GM21526 (cell line): ENCODE measurements around the gene SMCO2.

ENCODE experiments used
- ATAC-seq: cut with Tn5 transposase; IDR thresholded peaks from one replicate; pipeline ENCODE4 v1.9.1; 2021; ENCODE audit warnings: moderate library complexity; ENCODE audit not compliant: unreplicated experiment, low FRiP score

Gene SMCO2

DNA sequence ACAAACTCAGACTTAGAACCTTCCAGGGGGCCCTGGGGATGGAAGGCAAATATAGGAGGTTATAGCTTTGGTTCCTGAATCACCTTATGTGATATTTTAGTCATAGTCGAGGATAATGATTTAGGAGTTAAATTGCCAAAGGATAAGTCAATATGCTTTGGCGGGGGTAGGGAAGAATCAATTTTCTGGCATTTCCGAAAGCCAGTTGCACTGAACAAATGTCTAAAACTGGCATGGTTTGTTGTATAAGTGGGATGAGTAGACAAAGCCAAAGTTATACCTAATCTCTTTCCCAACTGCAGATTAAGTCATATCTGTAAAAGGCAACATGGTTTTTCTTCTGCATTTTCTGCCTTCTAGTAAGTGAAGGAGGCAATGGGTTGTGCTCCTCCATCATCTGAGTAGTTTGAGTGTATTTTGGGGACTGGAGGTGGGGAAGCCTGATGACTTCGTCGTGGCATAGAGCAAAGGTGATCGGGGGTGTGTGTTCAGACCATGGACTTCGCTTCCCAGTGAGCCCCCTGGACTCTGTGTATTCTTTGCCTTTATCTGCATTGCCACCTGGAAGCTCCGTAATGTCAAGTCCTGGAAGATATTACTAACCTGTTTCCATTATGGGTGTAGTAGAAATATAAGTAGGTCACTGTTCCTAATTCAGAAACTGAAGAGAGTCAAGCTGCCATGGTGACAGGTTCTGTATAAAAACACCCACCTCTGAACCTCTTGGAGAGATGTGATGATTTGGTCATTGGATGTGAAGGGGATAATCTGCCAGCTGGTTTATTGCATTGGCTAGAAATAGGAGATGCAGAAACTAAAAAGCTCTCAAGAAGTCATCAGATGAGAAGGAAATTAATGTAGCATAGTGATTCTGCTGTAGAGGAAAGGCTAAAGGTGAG is 102.0 kb downstream of the SMCO2 start:
- ATAC-seq: no peak

DNA sequence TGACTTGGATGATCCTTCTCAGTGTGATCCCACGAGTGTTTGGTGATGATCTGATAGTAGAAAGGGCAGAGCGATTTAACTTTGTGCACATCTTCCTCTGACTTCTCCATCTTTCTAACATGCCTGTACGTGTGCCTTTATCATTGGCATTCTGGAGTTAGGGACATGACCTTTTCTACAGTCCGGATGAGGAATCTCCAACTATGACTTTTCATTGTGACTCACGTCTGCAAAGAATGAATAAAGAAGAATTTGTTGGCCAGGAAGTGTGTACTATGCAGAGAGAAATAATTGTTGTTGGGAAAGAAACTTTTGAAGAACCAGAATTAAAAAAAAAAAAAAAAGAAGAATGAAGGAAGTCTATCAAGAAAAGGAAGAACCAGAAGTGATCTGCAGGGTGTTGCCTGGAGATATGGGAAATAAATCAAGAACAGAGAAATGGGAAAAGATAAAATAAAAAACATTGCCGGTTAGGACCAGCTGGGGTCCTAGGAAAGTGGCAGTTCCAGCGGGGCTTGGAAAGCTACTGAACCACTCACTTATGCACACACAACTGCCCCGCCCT is 102.8 kb downstream of the SMCO2 start:
- ATAC-seq: no peak

DNA sequence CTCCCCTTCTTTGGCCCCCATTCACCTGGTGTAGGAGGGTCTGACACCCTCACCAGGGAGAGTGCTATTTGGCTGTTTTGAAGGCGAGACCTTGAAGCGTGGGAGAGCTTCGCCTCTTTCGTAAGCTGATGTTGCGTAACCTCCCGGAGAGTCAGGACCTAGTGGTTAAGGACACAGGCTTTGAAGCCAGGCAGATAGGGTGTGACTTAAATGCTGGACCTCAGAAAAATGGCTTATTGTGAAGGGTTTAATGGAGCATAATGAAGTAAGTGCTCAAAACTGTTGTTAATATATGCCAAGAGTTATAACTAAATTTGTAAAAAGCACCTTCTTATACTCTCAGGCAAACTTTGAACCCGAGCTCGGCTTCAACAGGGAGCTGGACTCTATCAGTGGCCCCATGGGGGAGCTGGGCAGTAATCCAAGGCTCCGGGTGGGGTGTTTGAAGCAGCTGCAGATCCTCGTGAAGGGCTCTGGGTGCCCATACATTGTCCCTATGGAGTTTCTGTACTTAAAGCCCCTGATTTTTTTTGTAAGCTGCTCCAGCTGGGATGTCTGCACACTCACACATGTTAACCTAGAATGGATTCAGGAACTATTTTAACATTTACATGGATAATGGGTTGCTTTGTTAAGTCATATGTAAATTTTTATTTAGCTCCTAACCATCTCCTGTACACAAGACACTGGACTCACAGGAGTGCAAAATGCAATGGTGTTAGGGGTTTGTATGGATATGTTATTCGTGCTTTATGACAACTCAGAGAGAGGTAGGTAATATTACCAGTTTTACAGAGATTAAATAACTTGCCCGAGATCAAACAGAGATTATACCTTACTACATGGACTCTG is 103.5 kb downstream of the SMCO2 start:
- no peak for ATAC-seq

DNA sequence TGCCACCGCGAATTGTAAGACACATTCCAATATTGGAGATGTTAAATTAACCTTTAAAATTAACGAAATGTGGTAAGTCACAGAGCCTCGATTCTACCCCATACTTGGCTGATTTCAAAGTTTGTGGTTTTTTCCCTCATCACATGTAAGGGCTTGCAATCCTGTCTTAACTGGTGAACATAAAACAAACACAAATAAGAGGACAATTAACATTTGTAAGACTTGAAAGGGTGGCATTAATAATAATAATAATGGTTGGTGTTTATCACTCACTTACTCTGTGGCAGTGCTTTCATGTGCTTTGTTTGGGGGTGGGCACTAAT is 104.1 kb downstream of the SMCO2 start:
- ATAC-seq: no peak

DNA sequence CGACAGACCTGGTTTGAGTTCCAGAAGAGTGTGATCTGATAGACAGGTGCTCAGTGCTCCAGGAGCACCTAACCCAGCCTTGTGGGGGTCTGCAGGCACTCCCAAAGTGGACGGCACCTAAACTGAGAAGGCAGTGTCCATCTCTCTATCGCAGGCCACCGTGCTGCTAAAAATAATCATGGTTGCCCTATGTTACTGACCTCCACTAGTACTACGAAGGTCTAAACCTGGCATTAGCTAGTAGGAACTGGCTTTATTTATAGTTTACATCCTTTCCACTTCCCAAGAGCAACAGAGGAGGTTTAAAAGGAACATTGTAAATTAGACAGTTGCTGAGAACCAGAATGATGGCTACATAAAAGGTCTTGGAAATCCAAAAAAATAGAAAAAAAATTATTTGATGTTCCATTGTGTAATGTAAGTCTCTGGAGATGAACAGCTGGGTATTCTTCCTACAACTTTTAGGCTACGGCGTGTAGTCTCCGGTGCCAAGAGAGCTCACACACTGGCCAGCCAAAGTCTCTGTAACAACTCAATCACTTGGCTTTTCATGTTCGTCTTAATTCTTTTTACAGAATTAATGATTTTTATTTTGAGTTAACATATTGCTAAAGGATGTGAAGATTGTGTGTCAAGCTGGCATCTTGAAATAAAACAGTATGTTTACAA is 104.8 kb downstream of the SMCO2 start:
- ATAC-seq: no peak
